K562 treated with DMSO at 1 percent for 48 hours (cell line): Measurements from ENCODE around the gene NKX3-2. TPM values are rescaled to one million over a fixed set of nuclear protein-coding genes. Genes with fewer than 3 reads are reported as not detected.

Experiments
- total RNA-seq: library from RNA; unstranded; fragments of 300-600 nt; gene quantifications from 2 replicates; pipeline ENCODE4 v1.2.3, GENCODE V29; 2022; ENCODE audit warnings: low replicate concordance; ENCODE audit errors: extremely low read depth

The NKX3-2 gene
- total RNA-seq = not detected in 2 replicates

DNA sequence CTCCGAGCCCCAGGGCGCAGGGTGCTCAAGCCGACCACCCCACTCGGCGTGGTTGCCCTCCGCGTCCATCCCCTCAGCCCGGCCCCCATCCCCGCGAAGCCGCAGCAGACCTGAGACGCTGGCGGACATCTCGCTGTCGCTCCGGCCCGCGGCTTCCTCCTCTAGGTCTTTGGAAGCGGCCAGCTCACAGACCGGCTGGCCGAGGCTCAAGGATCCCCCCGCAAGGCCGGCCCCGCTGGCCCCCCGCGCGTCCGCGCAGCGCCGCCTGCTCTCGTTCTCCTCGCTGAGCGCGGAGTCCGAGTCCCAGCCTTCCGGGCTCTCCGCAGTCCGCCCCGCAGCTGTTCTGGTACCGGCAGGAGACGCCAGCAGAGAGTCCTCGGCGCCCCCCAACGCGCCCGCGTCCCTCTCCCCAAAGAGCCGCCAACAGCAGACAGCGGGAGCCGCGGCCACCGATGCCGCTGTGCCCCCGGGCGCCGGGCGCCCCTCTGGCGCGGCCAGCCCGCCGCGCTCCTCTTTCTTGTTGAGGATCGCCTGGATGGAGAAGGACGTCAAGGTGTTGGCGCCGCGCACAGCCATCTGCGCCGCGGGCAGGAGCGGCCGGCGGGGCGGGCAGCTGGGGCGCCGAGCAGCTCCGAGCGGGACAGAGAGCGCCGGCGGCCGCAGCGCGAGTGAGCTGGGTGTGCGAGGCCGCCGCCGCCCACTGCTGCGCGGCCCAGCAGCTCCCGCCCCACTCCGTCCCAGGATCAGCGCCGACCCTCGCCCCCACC lies at the start of gene NKX3-2:
TSS of gene NKX3-2 (minus strand) at position 670 of the 767 bp plus-strand sequence. CDS start at position 576, 94 bp downstream.

Other genes with a start within 250 kb of the NKX3-2 start
- gene RAB28, start 60.2 kb downstream of the NKX3-2 start, total RNA-seq = not detected in 2 replicates
- not detected in 2 replicates for gene BOD1L1, start 83.2 kb upstream of the NKX3-2 start, total RNA-seq